ENCODE data around the gene TMOD1. TPM values are rescaled to one million over a fixed set of nuclear protein-coding genes. Genes with fewer than 3 reads are reported as not detected.

TMOD1 gene
- total and polyA plus RNA-seq, 10 of the 15 experiments (the other 5 are each of a cell fraction or from before 2014, with no cell fraction given) = 4.0 to 44.1 (median 15.4) TPM

DNA sequence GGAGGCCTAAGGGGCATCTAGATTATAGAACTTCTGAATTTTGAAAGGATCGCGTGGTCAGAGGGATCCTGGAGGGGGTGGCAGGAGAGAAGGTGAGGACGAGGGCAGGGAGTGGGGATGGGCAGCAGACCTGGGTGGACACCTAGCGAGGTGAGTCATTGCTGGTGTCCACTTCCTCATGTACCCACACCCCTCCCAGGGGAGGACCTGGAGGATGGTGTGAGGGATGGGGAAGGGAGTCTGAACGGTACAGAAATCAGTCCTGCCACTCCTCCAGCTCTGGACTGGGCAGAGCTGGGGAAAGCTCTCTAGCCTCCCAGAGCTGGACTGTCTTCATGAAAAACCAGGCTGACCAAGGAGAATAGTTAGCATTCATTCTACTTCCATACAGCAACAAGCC lies 46.9 kb downstream of the TMOD1 start:
- FAIRE-seq (no peak), ATAC-seq (no peak), DNase-seq (ENCODE audit: low read depth, low spot score) (no peak)
- in situ Hi-C loops (cut with MboI) (no loop called here), intact Hi-C loops (cut with micrococcal nuclease; ENCODE audit: unreplicated experiment) (no loop called here)
- H3K4me2 ChIP-seq (ENCODE audit: control insufficient read depth, insufficient read depth) = no peak overlapping the region
- peaks cover 8 to 10% of the 10 kb centered on the region in 2 experiments for H3K36me3 ChIP-seq (ENCODE audit: control insufficient read depth in 2 of 2, insufficient read depth in 2 of 2, low read length in 1 of 2)
- CTCF ChIA-PET = interaction anchor here (0.6 to 2.7 kb wide), 6 partner anchors 10 to 80 kb away, joined by 3 to 10 read pairs (median 4); no protein-coding TSS in a partner anchor
- H3K9me3 ChIP-seq (replicated peaks; ENCODE audit: control insufficient read depth, insufficient read depth, low read length) = no peaks in the 10 kb centered on the region
- RAD21 ChIA-PET (ENCODE audit: unreplicated experiment) = interaction anchor here (1.9 kb wide), 1 partner anchor 79 kb away, joined by 4 read pairs; no protein-coding TSS in a partner anchor
- POLR2A ChIA-PET = interaction anchor here (0.6 kb wide), 2 partner anchors 11 to 18 kb away, joined by 3 to 4 read pairs; no protein-coding TSS in a partner anchor
- no peaks in the 10 kb centered on the region for H4K20me1 ChIP-seq (ENCODE audit: control insufficient read depth, insufficient read depth)
- no peaks in the 10 kb centered on the region for H3K4me1 ChIP-seq (ENCODE audit: control insufficient read depth, insufficient read depth, low read length)
- no peaks in the 10 kb centered on the region for H3K79me2 ChIP-seq (ENCODE audit: control insufficient read depth, insufficient read depth, low read length)
- BruUV-seq (replicated peaks) = no TSS peak
- H3K27me3 ChIP-seq (replicated peaks in 1 of 2; ENCODE audit: control insufficient read depth in 2 of 2, insufficient read depth in 2 of 2, low read length in 1 of 2) = no peaks in the 10 kb centered on the region
- H3K9ac ChIP-seq (ENCODE audit: control insufficient read depth, insufficient read depth, low read length) = no peak overlapping the region
- no peak for TF ChIP-seq LARP7 (IDR thresholded peaks at IDR 0.05)
- no peak for TF ChIP-seq RAD21 (IDR thresholded peaks at IDR 0.05; ENCODE audit: insufficient read depth, low read depth, low read length)
- no peak for TF ChIP-seq SIN3A (IDR thresholded peaks at IDR 0.05; ENCODE audit: low read depth, low read length)
- TF ChIP-seq HDAC2 (IDR thresholded peaks at IDR 0.05) = no peak
- TF ChIP-seq CEBPB (IDR thresholded peaks at IDR 0.05; ENCODE audit: borderline replicate concordance in 1 of 2, low read depth in 2 of 2, low read length in 2 of 2) = no peak
- no peak for TF ChIP-seq TAF1 (IDR thresholded peaks at IDR 0.05; ENCODE audit: borderline replicate concordance, low read depth, low read length)
- no peak for TF ChIP-seq BCL11A (IDR thresholded peaks at IDR 0.05; ENCODE audit: low read depth, low read length)
- TF ChIP-seq ZBED1 (IDR thresholded peaks at IDR 0.05; ENCODE audit: borderline replicate concordance) = no peak
- TF ChIP-seq CHD4 (IDR thresholded peaks at IDR 0.05) = no peak
- TF ChIP-seq POU2F2 (IDR thresholded peaks at IDR 0.05; ENCODE audit: borderline replicate concordance, low read depth, low read length) = no peak
- no peak for TF ChIP-seq KAT2A (conservative IDR thresholded peaks at IDR 0.05; ENCODE audit: control insufficient read depth, low read depth, low read length)
- TF ChIP-seq ZNF384 (IDR thresholded peaks at IDR 0.05; ENCODE audit: borderline replicate concordance, low read depth, low read length) = no peak
- no peak for TF ChIP-seq RBBP5 (conservative IDR thresholded peaks at IDR 0.05)
- TF ChIP-seq GATAD2B (conservative IDR thresholded peaks at IDR 0.05; ENCODE audit: low read depth) = no peak
- no peak for TF ChIP-seq BACH1 (IDR thresholded peaks at IDR 0.05; ENCODE audit: borderline replicate concordance)
- 62% methylated on average over 5 of the region's 5 CpGs for WGBS (ENCODE audit: insufficient coverage, insufficient replicate concordance, low lambda C conversion rate, missing lambda C conversion rate)
- no peak overlapping the region for H2AFZ ChIP-seq (ENCODE audit: control insufficient read depth, low read depth, low read length)
- SMC1A ChIA-PET (ENCODE audit: uncharacterized antibody, unreplicated experiment) = interaction anchor here (0.8 to 3.0 kb wide), 7 partner anchors 13 to 79 kb away, joined by 3 to 13 read pairs (median 4); no protein-coding TSS in a partner anchor
- H3K4me3 ChIP-seq = no peak overlapping the region
- H3K27ac ChIP-seq (ENCODE audit: control insufficient read depth, insufficient read depth) = no peak overlapping the region
